Activated CD4-positive, alpha-beta T cell treated with anti-CD3 and anti-CD28 coated beads, Interleukin-2, Interleukin-4, amounts not matched to agents 100 ng/mL and 50 ng/mL, durations not matched to agents 16 hours and 8 hours (primary cell): ENCODE results near the gene HECTD1.
"Not testable (repeated sequence)": the region's sequence is repeated elsewhere in the genome, so short reads cannot be mapped to it uniquely, and the experiment has no call there.

ENCODE experiments used
- DNase-seq: peaks from one replicate; pipeline ENCODE4 v3.0.0-alpha.2; 2020; ENCODE audit warnings: low spot score

Gene HECTD1

GRCh38 chr14:31224808-31225207, 17.2 kb upstream of the HECTD1 start:
- DNase-seq = no peak

- no peak for DNase-seq
Measured at GRCh38 chr14:31223331-31223730, 15.7 kb upstream of the HECTD1 start.

- DNase-seq = no peak
Measured at GRCh38 chr14:31222834-31223233, 15.2 kb upstream of the HECTD1 start.

- DNase-seq = no peak
Measured at GRCh38 chr14:31221266-31221665, 13.7 kb upstream of the HECTD1 start.

- no peak for DNase-seq
Measured at GRCh38 chr14:31219169-31219568, 11.6 kb upstream of the HECTD1 start.

- DNase-seq = no peak
Measured at GRCh38 chr14:31216359-31216758, 8.8 kb upstream of the HECTD1 start.

- DNase-seq = no peak
Measured at GRCh38 chr14:31212893-31213292, 5.3 kb upstream of the HECTD1 start.

- no peak for DNase-seq
Measured at GRCh38 chr14:31209605-31210004, 2.0 kb upstream of the HECTD1 start.

- DNase-seq = no peak
Measured at GRCh38 chr14:31208546-31209424, 1.2 kb upstream of the HECTD1 start.

GRCh38 chr14:31207287-31207754, 272 bp downstream of the HECTD1 start:
- no peak for DNase-seq

GRCh38 chr14:31206536-31207286, 882 bp downstream of the HECTD1 start:
- DNase-seq = peak; percentile 69

- no peak for DNase-seq
Measured at GRCh38 chr14:31205681-31206535, 1.7 kb downstream of the HECTD1 start.

GRCh38 chr14:31204593-31205534, 2.7 kb downstream of the HECTD1 start:
- no peak for DNase-seq

- not testable (repeated sequence) for DNase-seq
Measured at GRCh38 chr14:31203899-31204592, 3.5 kb downstream of the HECTD1 start.

GRCh38 chr14:31203414-31203742, 4.2 kb downstream of the HECTD1 start:
- no peak for DNase-seq

- no peak for DNase-seq
Measured at GRCh38 chr14:31201111-31201510, 6.5 kb downstream of the HECTD1 start.

GRCh38 chr14:31200702-31200990, 6.9 kb downstream of the HECTD1 start:
- DNase-seq = no peak

- no peak for DNase-seq
Measured at GRCh38 chr14:31197671-31198070, 9.9 kb downstream of the HECTD1 start.

GRCh38 chr14:31196839-31197492, 10.6 kb downstream of the HECTD1 start:
- DNase-seq = no peak

- no peak for DNase-seq
Measured at GRCh38 chr14:31194661-31195060, 12.9 kb downstream of the HECTD1 start.
